ENCODE measurements around the gene UPK1B.

GRCh38 chr3:119170821-119171220 is 2.6 kb upstream of the UPK1B start:
- TF ChIP-seq TAF1 (IDR thresholded peaks at IDR 0.05; ENCODE audit: borderline replicate concordance, low read depth, low read length) (no peak), POLR2AphosphoS5 (IDR thresholded peaks at IDR 0.05; ENCODE audit: low read depth, low read length) (no peak)

Measured in GM12892 (cell line).